Activated naive CD4-positive, alpha-beta T cell treated with anti-CD3 and anti-CD28 coated beads, Interleukin-2, amount 50 U/mL, for 24 hours (primary cell): ENCODE measurements around the gene CD300LG.
"Not testable (repeated sequence)": the region's sequence is repeated elsewhere in the genome, so short reads cannot be mapped to it uniquely, and the experiment has no call there.

Source experiments
- H3K27ac Mint-ChIP-seq: one replicate; pipeline ENCODE4 v1.8.0; 2021; ENCODE audit warnings: mild to moderate bottlenecking, mixed read lengths
- H3K27me3 Mint-ChIP-seq: one replicate; pipeline ENCODE4 v1.8.0; 2021; ENCODE audit warnings: mixed read lengths
- H3K36me3 Mint-ChIP-seq: one replicate; pipeline ENCODE4 v1.8.0; 2021; ENCODE audit warnings: mixed read lengths
- H3K4me1 Mint-ChIP-seq: one replicate; pipeline ENCODE4 v1.8.0; 2021; ENCODE audit warnings: mixed read lengths
- H3K4me3 Mint-ChIP-seq: one replicate; pipeline ENCODE4 v1.8.0; 2021; ENCODE audit warnings: mild to moderate bottlenecking, mixed read lengths
- H3K9me3 Mint-ChIP-seq: one replicate; pipeline ENCODE4 v1.8.0; 2021; ENCODE audit warnings: mixed read lengths

The CD300LG gene

GRCh38 chr17:43834106-43834505 is 12.9 kb upstream of the CD300LG start:
- H3K27ac Mint-ChIP-seq, result no peak overlapping the region
- peaks cover 19% of the 10 kb centered on the region for H3K27me3 Mint-ChIP-seq
- H3K4me3 Mint-ChIP-seq, result peak overlapping the region; percentile 56
- no peaks in the 10 kb centered on the region for H3K9me3 Mint-ChIP-seq
- no peaks in the 10 kb centered on the region for H3K36me3 Mint-ChIP-seq
- peaks cover 9% of the 10 kb centered on the region for H3K4me1 Mint-ChIP-seq

GRCh38 chr17:43839670-43840108 is 7.3 kb upstream of the CD300LG start:
- no peaks in the 10 kb centered on the region for H3K9me3 Mint-ChIP-seq
- no peaks in the 10 kb centered on the region for H3K36me3 Mint-ChIP-seq
- H3K4me1 Mint-ChIP-seq, result no peaks in the 10 kb centered on the region
- H3K27me3 Mint-ChIP-seq, result peaks cover 18% of the 10 kb centered on the region
- H3K27ac Mint-ChIP-seq, result no peak overlapping the region
- no peak overlapping the region for H3K4me3 Mint-ChIP-seq

- no peaks in the 10 kb centered on the region for H3K36me3 Mint-ChIP-seq
- H3K27ac Mint-ChIP-seq, result no peak overlapping the region
- no peak overlapping the region for H3K4me3 Mint-ChIP-seq
- H3K27me3 Mint-ChIP-seq, result peaks cover 16% of the 10 kb centered on the region
- no peaks in the 10 kb centered on the region for H3K4me1 Mint-ChIP-seq
- H3K9me3 Mint-ChIP-seq, result no peaks in the 10 kb centered on the region
These were observed 6.2 kb upstream of the CD300LG start for GRCh38 chr17:43840814-43841213.

GRCh38 chr17:43841282-43841681 is 5.7 kb upstream of the CD300LG start:
- Mint-ChIP-seq H3K4me1 (no peaks in the 10 kb centered on the region), H3K27ac (no peak overlapping the region)

GRCh38 chr17:43842091-43842974 is 4.6 kb upstream of the CD300LG start:
- H3K4me3 Mint-ChIP-seq, H3K27ac Mint-ChIP-seq, H3K36me3 Mint-ChIP-seq: not testable (repeated sequence)

More at GRCh38 chr17:43841282-43841681, 5.7 kb upstream of the CD300LG start:
- Mint-ChIP-seq H3K27me3 (peaks cover 14% of the 10 kb centered on the region), H3K9me3 (no peaks in the 10 kb centered on the region), H3K36me3 (no peaks in the 10 kb centered on the region), H3K4me3 (no peak overlapping the region)

GRCh38 chr17:43842975-43843325 is 4.0 kb upstream of the CD300LG start:
- Mint-ChIP-seq H3K4me1 (no peaks in the 10 kb centered on the region), H3K27me3 (peaks cover 11% of the 10 kb centered on the region), H3K9me3 (no peaks in the 10 kb centered on the region), H3K36me3 (no peaks in the 10 kb centered on the region), H3K4me3 (no peak overlapping the region), H3K27ac (no peak overlapping the region)

More at GRCh38 chr17:43842091-43842974, 4.6 kb upstream of the CD300LG start:
- H3K4me1 Mint-ChIP-seq, H3K9me3 Mint-ChIP-seq: not testable (repeated sequence)
- peaks cover 13% of the 10 kb centered on the region for H3K27me3 Mint-ChIP-seq

- H3K4me1 Mint-ChIP-seq, result no peaks in the 10 kb centered on the region
- H3K27ac Mint-ChIP-seq, result no peak overlapping the region
- no peaks in the 10 kb centered on the region for H3K9me3 Mint-ChIP-seq
- no peak overlapping the region for H3K4me3 Mint-ChIP-seq
- peaks cover 12% of the 10 kb centered on the region for H3K27me3 Mint-ChIP-seq
- H3K36me3 Mint-ChIP-seq, result no peaks in the 10 kb centered on the region
These were observed 2.7 kb upstream of the CD300LG start for GRCh38 chr17:43844241-43844640.

- Mint-ChIP-seq H3K27ac (no peak overlapping the region), H3K9me3 (no peaks in the 10 kb centered on the region), H3K4me1 (no peaks in the 10 kb centered on the region), H3K36me3 (no peaks in the 10 kb centered on the region), H3K4me3 (no peak overlapping the region), H3K27me3 (peaks cover 5% of the 10 kb centered on the region)
These were observed 1.2 kb upstream of the CD300LG start for GRCh38 chr17:43845766-43846165.

GRCh38 chr17:43846221-43846712 is 709 bp upstream of the CD300LG start:
- H3K9me3 Mint-ChIP-seq, result no peaks in the 10 kb centered on the region
- H3K27ac Mint-ChIP-seq, result no peak overlapping the region
- peaks cover 5% of the 10 kb centered on the region for H3K27me3 Mint-ChIP-seq
- no peaks in the 10 kb centered on the region for H3K36me3 Mint-ChIP-seq
- no peak overlapping the region for H3K4me3 Mint-ChIP-seq
- no peaks in the 10 kb centered on the region for H3K4me1 Mint-ChIP-seq

GRCh38 chr17:43848601-43849000 is 1.6 kb downstream of the CD300LG start:
- Mint-ChIP-seq H3K36me3 (no peaks in the 10 kb centered on the region), H3K27me3 (peaks cover 3% of the 10 kb centered on the region), H3K4me3 (no peak overlapping the region), H3K4me1 (no peaks in the 10 kb centered on the region), H3K9me3 (no peaks in the 10 kb centered on the region), H3K27ac (no peak overlapping the region)

GRCh38 chr17:43849116-43849515 is 2.1 kb downstream of the CD300LG start:
- H3K9me3 Mint-ChIP-seq, result no peaks in the 10 kb centered on the region
- H3K4me1 Mint-ChIP-seq, result no peaks in the 10 kb centered on the region
- H3K36me3 Mint-ChIP-seq, result no peaks in the 10 kb centered on the region
- no peak overlapping the region for H3K4me3 Mint-ChIP-seq
- H3K27me3 Mint-ChIP-seq, result peaks cover 3% of the 10 kb centered on the region
- no peak overlapping the region for H3K27ac Mint-ChIP-seq

GRCh38 chr17:43852571-43852970 is 5.6 kb downstream of the CD300LG start:
- no peaks in the 10 kb centered on the region for H3K9me3 Mint-ChIP-seq

GRCh38 chr17:43853546-43853945 is 6.6 kb downstream of the CD300LG start:
- no peaks in the 10 kb centered on the region for H3K4me1 Mint-ChIP-seq
- no peaks in the 10 kb centered on the region for H3K36me3 Mint-ChIP-seq
- H3K27me3 Mint-ChIP-seq, result peaks cover 3% of the 10 kb centered on the region
- no peak overlapping the region for H3K27ac Mint-ChIP-seq
- no peaks in the 10 kb centered on the region for H3K9me3 Mint-ChIP-seq
- H3K4me3 Mint-ChIP-seq, result no peak overlapping the region

More at GRCh38 chr17:43852571-43852970, 5.6 kb downstream of the CD300LG start:
- no peaks in the 10 kb centered on the region for H3K4me1 Mint-ChIP-seq
- no peak overlapping the region for H3K4me3 Mint-ChIP-seq
- H3K27ac Mint-ChIP-seq, result no peak overlapping the region
- no peaks in the 10 kb centered on the region for H3K36me3 Mint-ChIP-seq
- peaks cover 3% of the 10 kb centered on the region for H3K27me3 Mint-ChIP-seq

GRCh38 chr17:43854498-43854897 is 7.5 kb downstream of the CD300LG start:
- no peaks in the 10 kb centered on the region for H3K9me3 Mint-ChIP-seq
- H3K27me3 Mint-ChIP-seq, result peaks cover 2% of the 10 kb centered on the region
- H3K36me3 Mint-ChIP-seq, result no peaks in the 10 kb centered on the region
- H3K4me3 Mint-ChIP-seq, result no peak overlapping the region
- H3K4me1 Mint-ChIP-seq, result no peaks in the 10 kb centered on the region
- no peak overlapping the region for H3K27ac Mint-ChIP-seq

GRCh38 chr17:43855061-43855460 is 8.1 kb downstream of the CD300LG start:
- Mint-ChIP-seq H3K4me3 (no peak overlapping the region), H3K4me1 (no peaks in the 10 kb centered on the region), H3K27ac (no peak overlapping the region), H3K36me3 (no peaks in the 10 kb centered on the region), H3K27me3 (peaks cover 2% of the 10 kb centered on the region), H3K9me3 (no peaks in the 10 kb centered on the region)

GRCh38 chr17:43856141-43856540 is 9.2 kb downstream of the CD300LG start:
- H3K4me1 Mint-ChIP-seq, result no peaks in the 10 kb centered on the region
- no peak overlapping the region for H3K27ac Mint-ChIP-seq
- H3K36me3 Mint-ChIP-seq, result no peaks in the 10 kb centered on the region
- peaks cover 2% of the 10 kb centered on the region for H3K27me3 Mint-ChIP-seq
- no peaks in the 10 kb centered on the region for H3K9me3 Mint-ChIP-seq
- H3K4me3 Mint-ChIP-seq, result no peak overlapping the region
